Duodenal mucosa (tissue), 2 donors: ENCODE data around the gene ZDHHC24.

ENCODE experiments used
- H3K27ac ChIP-seq: one replicate; pipeline ENCODE4 v1.7.0; 2013; ENCODE audit warnings: low read depth, low read length
- H3K27me3 ChIP-seq, 2 donors: one replicate each; pipeline ENCODE4 v1.7.0; 2013; ENCODE audit warnings: low read length in 2 of 2, control low read depth in 1 of 2; ENCODE audit not compliant: insufficient read depth in 2 of 2, control insufficient read depth in 1 of 2
- H3K36me3 ChIP-seq, 2 donors: one replicate each; pipeline ENCODE4 v1.7.0; 2013; ENCODE audit warnings: low read length in 2 of 2, control low read depth in 1 of 2; ENCODE audit not compliant: insufficient read depth in 2 of 2, control insufficient read depth in 1 of 2
- H3K4me1 ChIP-seq, 2 donors: one replicate each; pipeline ENCODE4 v1.7.0; 2013; ENCODE audit warnings: low read length in 2 of 2, control low read depth in 1 of 2; ENCODE audit not compliant: insufficient read depth in 2 of 2, control insufficient read depth in 1 of 2
- H3K4me3 ChIP-seq, 2 donors: one replicate each; pipeline ENCODE4 v1.7.0; 2013; ENCODE audit warnings: low read length in 2 of 2, low read depth in 1 of 2
- H3K9ac ChIP-seq, 2 donors: one replicate each; pipeline ENCODE4 v1.7.0; 2013; ENCODE audit warnings: low read length in 2 of 2, low read depth in 1 of 2
- H3K9me3 ChIP-seq, 2 donors: one replicate each; pipeline ENCODE4 v1.7.0; 2013; ENCODE audit warnings: low read length in 2 of 2, control low read depth in 1 of 2; ENCODE audit not compliant: control insufficient read depth in 1 of 2

ZDHHC24 gene

GRCh38 chr11:66475349-66476172, 70.3 kb downstream of the ZDHHC24 start:
- Histone ChIP-seq H3K36me3 (peaks cover 0 to 17% of the 10 kb centered on the region in 2 donors), H3K9me3 (no peaks in the 10 kb centered on the region), H3K9ac (no peak overlapping the region), H3K27ac (no peak overlapping the region), H3K4me1 (peaks cover 9 to 11% of the 10 kb centered on the region in 2 donors), H3K27me3 (no peaks in the 10 kb centered on the region), H3K4me3 (no peak overlapping the region)

GRCh38 chr11:66473608-66474515, 72.0 kb downstream of the ZDHHC24 start:
- H3K4me1 ChIP-seq = peaks cover 4 to 5% of the 10 kb centered on the region in 2 donors
- H3K9me3 ChIP-seq = no peaks in the 10 kb centered on the region
- no peak overlapping the region for H3K4me3 ChIP-seq
- H3K27ac ChIP-seq = no peak overlapping the region
- no peak overlapping the region for H3K9ac ChIP-seq
- no peaks in the 10 kb centered on the region for H3K27me3 ChIP-seq
- H3K36me3 ChIP-seq = peaks cover 0 to 17% of the 10 kb centered on the region in 2 donors

GRCh38 chr11:66473167-66473566, 72.7 kb downstream of the ZDHHC24 start:
- Histone ChIP-seq H3K4me3 (no peak overlapping the region), H3K36me3 (peaks cover 0 to 17% of the 10 kb centered on the region in 2 donors), H3K27me3 (no peaks in the 10 kb centered on the region), H3K9me3 (no peaks in the 10 kb centered on the region), H3K4me1 (peaks cover 0 to under 1% of the 10 kb centered on the region in 2 donors), H3K9ac (no peak overlapping the region), H3K27ac (no peak overlapping the region)

- Histone ChIP-seq H3K4me1 (peaks cover 9 to 10% of the 10 kb centered on the region in 2 donors), H3K36me3 (peaks cover 0 to 17% of the 10 kb centered on the region in 2 donors), H3K27ac (no peak overlapping the region), H3K4me3 (no peak overlapping the region), H3K27me3 (no peaks in the 10 kb centered on the region), H3K9me3 (no peaks in the 10 kb centered on the region), H3K9ac (no peak overlapping the region)
These were observed 73.8 kb downstream of the ZDHHC24 start for GRCh38 chr11:66472054-66472453.

- Histone ChIP-seq H3K36me3 (peaks cover 0 to 17% of the 10 kb centered on the region in 2 donors), H3K4me1 (peaks cover 9 to 10% of the 10 kb centered on the region in 2 donors), H3K9ac (no peak overlapping the region), H3K9me3 (no peaks in the 10 kb centered on the region), H3K27ac (no peak overlapping the region), H3K27me3 (no peaks in the 10 kb centered on the region), H3K4me3 (no peak overlapping the region)
These were observed 74.7 kb downstream of the ZDHHC24 start for GRCh38 chr11:66471142-66471541.
